ENCODE measurements around the gene ARHGEF17.

DNA sequence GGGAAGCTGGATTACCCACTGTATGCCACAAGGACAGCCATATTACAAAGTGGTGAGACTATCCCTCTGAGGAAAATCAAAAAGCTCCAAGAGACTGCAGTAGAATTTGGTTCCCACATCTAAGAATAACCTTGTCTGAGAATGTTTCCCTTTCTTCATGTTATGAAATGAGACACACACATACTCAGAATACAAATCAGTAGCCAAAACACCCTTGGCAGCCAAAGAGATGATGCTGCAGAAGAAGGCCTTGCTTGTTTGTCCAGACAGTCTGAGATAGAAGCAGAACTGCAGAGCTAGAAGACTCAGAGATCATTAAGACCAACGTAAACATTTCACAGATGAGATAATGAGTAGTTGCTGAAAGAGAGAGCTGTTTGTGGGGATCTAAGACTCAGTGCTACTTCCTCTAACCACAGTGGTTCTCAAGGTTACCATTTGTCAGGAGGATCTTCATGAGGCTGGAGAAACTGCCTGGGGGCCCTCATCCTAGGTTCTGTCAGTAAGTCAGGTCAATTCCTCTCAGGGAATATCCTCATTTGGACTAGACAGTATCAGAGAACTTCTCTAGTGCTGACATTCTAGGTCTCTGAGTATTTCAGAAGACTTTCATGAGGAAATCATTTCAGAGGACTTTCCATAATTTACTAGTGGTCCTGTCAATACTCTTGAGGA is 107.0 kb downstream of the ARHGEF17 start:
- TF ChIP-seq RCOR1 (IDR thresholded peaks at IDR 0.05; ENCODE audit: low read depth, low read length) (no peak), RFX5 (IDR thresholded peaks at IDR 0.05) (no peak)

Data from A549 (cell line).